HEK293 (cell line): ENCODE measurements around the gene RRBP1.

Experiments used
- BCL6B ChIP-seq: fragments of 450-650 bp; formaldehyde crosslinking; IDR thresholded peaks from 2 replicates; pipeline ENCODE4 v1.5.1; 2017; ENCODE audit warnings: missing biosample characterization, missing genetic modification characterization
- EGR2 ChIP-seq: fragments of 450-650 bp; formaldehyde crosslinking; IDR thresholded peaks from 2 replicates; pipeline ENCODE4 v1.5.1; 2016; ENCODE audit warnings: low read depth, missing biosample characterization, missing genetic modification characterization
- GLI4 ChIP-seq: fragments of 450-650 bp; formaldehyde crosslinking; IDR thresholded peaks from 2 replicates; pipeline ENCODE4 v1.5.1; 2016; ENCODE audit warnings: missing biosample characterization, missing genetic modification characterization
- KLF1 ChIP-seq: fragments of 450-650 bp; formaldehyde crosslinking; IDR thresholded peaks from 2 replicates; pipeline ENCODE4 v1.5.1; 2016; ENCODE audit warnings: missing biosample characterization, missing genetic modification characterization
- OVOL3 ChIP-seq: fragments of 450-650 bp; formaldehyde crosslinking; IDR thresholded peaks from 2 replicates; pipeline ENCODE4 v1.5.1; 2016; ENCODE audit warnings: missing biosample characterization, missing genetic modification characterization
- SCRT2 ChIP-seq: fragments of 450-650 bp; formaldehyde crosslinking; IDR thresholded peaks from 2 replicates; pipeline ENCODE4 v1.5.1; 2016; ENCODE audit warnings: missing biosample characterization, missing genetic modification characterization
- SP7 ChIP-seq: fragments of 450-650 bp; formaldehyde crosslinking; IDR thresholded peaks from 2 replicates; pipeline ENCODE4 v1.5.1; 2016; ENCODE audit warnings: missing biosample characterization, missing genetic modification characterization
- ZBTB20 ChIP-seq: fragments of 450-650 bp; formaldehyde crosslinking; IDR thresholded peaks from 2 replicates; pipeline ENCODE4 v1.5.1; 2016; ENCODE audit warnings: missing biosample characterization, missing genetic modification characterization
- ZBTB21 ChIP-seq: fragments of 450-650 bp; formaldehyde crosslinking; IDR thresholded peaks from 2 replicates; pipeline ENCODE4 v1.5.1; 2017; ENCODE audit warnings: missing biosample characterization, missing genetic modification characterization
- ZBTB8A ChIP-seq: fragments of 450-650 bp; formaldehyde crosslinking; IDR thresholded peaks from 2 replicates; pipeline ENCODE4 v1.5.1; 2016; ENCODE audit warnings: missing biosample characterization, missing genetic modification characterization
- ZNF133 ChIP-seq: fragments of 450-650 bp; formaldehyde crosslinking; IDR thresholded peaks from 2 replicates; pipeline ENCODE4 v1.5.1; 2016; ENCODE audit warnings: missing biosample characterization, missing genetic modification characterization
- ZNF155 ChIP-seq: fragments of 450-650 bp; formaldehyde crosslinking; IDR thresholded peaks from 2 replicates; pipeline ENCODE4 v1.5.1; 2016; ENCODE audit warnings: missing biosample characterization, missing genetic modification characterization
- ZNF184 ChIP-seq: fragments of 450-650 bp; IDR thresholded peaks from 2 replicates; pipeline ENCODE4 v1.5.1; 2018; ENCODE audit warnings: missing biosample characterization, mild to moderate bottlenecking, missing genetic modification characterization
- ZNF19 ChIP-seq: fragments of 450-650 bp; formaldehyde crosslinking; IDR thresholded peaks from 2 replicates; pipeline ENCODE4; 2016; ENCODE audit warnings: missing biosample characterization, missing genetic modification characterization, low read depth
- ZNF223 ChIP-seq: fragments of 450-650 bp; formaldehyde crosslinking; IDR thresholded peaks from 2 replicates; pipeline ENCODE4 v1.5.1; 2016; ENCODE audit warnings: missing biosample characterization, missing genetic modification characterization
- ZNF280D ChIP-seq: fragments of 450-650 bp; formaldehyde crosslinking; IDR thresholded peaks from 2 replicates; pipeline ENCODE4 v1.5.1; 2016; ENCODE audit warnings: missing biosample characterization, missing genetic modification characterization
- ZNF324 ChIP-seq: fragments of 450-650 bp; formaldehyde crosslinking; IDR thresholded peaks from 2 replicates; pipeline ENCODE4 v1.5.1; 2016; ENCODE audit warnings: missing biosample characterization, missing genetic modification characterization
- ZNF514 ChIP-seq: fragments of 450-650 bp; formaldehyde crosslinking; IDR thresholded peaks from 2 replicates; pipeline ENCODE4 v1.5.1; 2016; ENCODE audit warnings: missing biosample characterization, missing genetic modification characterization
- ZNF701 ChIP-seq: fragments of 450-650 bp; formaldehyde crosslinking; IDR thresholded peaks from 2 replicates; pipeline ENCODE4 v1.5.1; 2016; ENCODE audit warnings: missing biosample characterization, missing genetic modification characterization
- ZNF792 ChIP-seq: fragments of 450-650 bp; formaldehyde crosslinking; IDR thresholded peaks from 2 replicates; pipeline ENCODE4 v1.5.1; 2016; ENCODE audit warnings: missing biosample characterization, missing genetic modification characterization
- ZNF843 ChIP-seq: fragments of 450-650 bp; formaldehyde crosslinking; IDR thresholded peaks from 2 replicates; pipeline ENCODE4 v1.5.1; 2016; ENCODE audit warnings: missing biosample characterization, missing genetic modification characterization
- ZSCAN30 ChIP-seq: fragments of 450-650 bp; IDR thresholded peaks from 2 replicates; pipeline ENCODE4 v1.5.1; 2018; ENCODE audit warnings: missing biosample characterization, mild to moderate bottlenecking, missing genetic modification characterization, moderate library complexity
- TF ChIP-seq, protein P1 (sequence below): fragments of 450-650 bp; formaldehyde crosslinking; IDR thresholded peaks from 2 replicates; pipeline ENCODE4 v1.5.1; 2016; ENCODE audit warnings: missing biosample characterization, missing genetic modification characterization
- TF ChIP-seq, protein P2 (sequence below): fragments of 450-650 bp; formaldehyde crosslinking; IDR thresholded peaks from 2 replicates; pipeline ENCODE4 v1.5.1; 2016; ENCODE audit warnings: missing biosample characterization, missing genetic modification characterization
- TF ChIP-seq, protein P3 (sequence below): fragments of 450-650 bp; formaldehyde crosslinking; IDR thresholded peaks from 2 replicates; pipeline ENCODE4 v1.5.1; 2017; ENCODE audit warnings: missing biosample characterization, mild to moderate bottlenecking, missing genetic modification characterization, moderate library complexity
- TF ChIP-seq, protein P4 (sequence below): fragments of 450-650 bp; formaldehyde crosslinking; IDR thresholded peaks from 2 replicates; pipeline ENCODE4 v1.5.1; 2017; ENCODE audit warnings: missing biosample characterization, missing genetic modification characterization

The RRBP1 gene

DNA sequence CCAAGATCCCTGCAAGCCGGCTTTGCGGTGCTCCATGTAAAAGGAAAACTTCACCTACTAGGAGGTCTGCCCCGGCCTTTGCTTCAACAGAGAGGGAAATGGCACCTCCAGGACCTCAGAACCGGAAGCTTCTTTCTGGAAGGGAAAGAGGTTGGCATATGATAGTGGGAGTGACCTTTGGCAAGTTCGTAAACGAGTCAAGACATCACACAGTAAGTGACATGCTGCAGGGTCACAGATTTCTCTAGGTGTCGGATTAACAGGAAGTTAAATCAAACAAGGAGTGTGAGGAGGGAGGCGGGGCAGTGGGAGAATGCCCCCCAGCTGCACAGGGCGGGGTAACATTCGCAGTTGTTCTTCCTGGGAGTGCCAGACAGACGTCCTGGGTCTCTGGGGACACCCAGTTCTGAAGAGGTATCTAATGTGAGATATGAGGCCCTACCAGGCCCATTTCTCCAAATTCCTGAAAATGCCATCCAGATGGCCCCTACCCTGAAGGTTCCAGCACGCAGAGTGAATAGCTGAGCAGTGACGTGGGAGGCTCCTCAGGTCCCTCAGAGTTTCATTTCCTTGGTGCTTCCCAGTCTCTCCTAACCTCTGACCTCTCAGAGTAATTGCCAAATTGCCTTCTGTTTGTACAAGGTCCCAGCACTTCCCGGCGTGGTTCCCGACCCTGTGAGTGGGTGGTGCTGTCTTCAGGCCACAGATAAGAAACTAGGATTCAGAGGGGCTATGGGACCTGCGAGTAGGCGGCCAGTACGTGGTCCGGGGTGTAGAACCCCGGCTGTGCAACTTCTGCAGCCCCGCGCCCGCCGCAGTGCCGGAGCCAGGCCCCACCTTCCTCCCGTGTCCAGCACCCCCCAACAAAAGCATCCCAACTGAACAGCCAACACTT, 1.9 kb downstream of the RRBP1 start (continued):
- TF ChIP-seq, protein P1, sequence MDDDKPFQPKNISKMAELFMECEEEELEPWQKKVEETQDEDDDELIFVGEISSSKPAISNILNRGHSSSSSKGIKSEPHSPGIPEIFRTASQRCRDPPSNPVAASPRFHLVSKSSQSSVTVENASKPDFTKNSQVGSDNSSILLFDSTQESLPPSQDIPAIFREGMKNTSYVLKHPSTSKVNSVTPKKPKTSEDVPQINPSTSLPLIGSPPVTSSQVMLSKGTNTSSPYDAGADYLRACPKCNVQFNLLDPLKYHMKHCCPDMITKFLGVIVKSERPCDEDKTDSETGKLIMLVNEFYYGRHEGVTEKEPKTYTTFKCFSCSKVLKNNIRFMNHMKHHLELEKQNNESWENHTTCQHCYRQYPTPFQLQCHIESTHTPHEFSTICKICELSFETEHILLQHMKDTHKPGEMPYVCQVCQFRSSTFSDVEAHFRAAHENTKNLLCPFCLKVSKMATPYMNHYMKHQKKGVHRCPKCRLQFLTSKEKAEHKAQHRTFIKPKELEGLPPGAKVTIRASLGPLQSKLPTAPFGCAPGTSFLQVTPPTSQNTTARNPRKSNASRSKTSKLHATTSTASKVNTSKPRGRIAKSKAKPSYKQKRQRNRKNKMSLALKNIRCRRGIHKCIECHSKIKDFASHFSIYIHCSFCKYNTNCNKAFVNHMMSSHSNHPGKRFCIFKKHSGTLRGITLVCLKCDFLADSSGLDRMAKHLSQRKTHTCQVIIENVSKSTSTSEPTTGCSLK (tag by site-specific recombination) = no peak
- TF ChIP-seq ZSCAN30 (tag by site-specific recombination) (no peak), ZNF184 (tag by site-specific recombination) (no peak), ZNF843 (tag by site-specific recombination) (no peak), ZNF155 (no peak), ZNF280D (tag by site-specific recombination) (no peak), ZBTB20 (peak; percentile 45; the same call in 1 of the 2 replicates), OVOL3 (no peak), ZNF19 (tag by site-specific recombination) (no peak), ZNF701 (tag by site-specific recombination) (no peak), ZBTB21 (tag by site-specific recombination) (no peak), ZNF223 (tag by site-specific recombination) (no peak), SCRT2 (peak; percentile 88), ZNF133 (no peak), ZNF324 (tag by site-specific recombination) (no peak), EGR2 (peak; percentile 64), GLI4 (tag by site-specific recombination) (no peak), ZNF792 (tag by site-specific recombination) (no peak), ZNF514 (tag by site-specific recombination) (no peak), ZBTB8A (tag by site-specific recombination) (no peak), SP7 (tag by site-specific recombination) (0 out of 2 replicates have a peak, but pooled peaks have one; percentile 10), BCL6B (tag by site-specific recombination) (no peak), KLF1 (tag by site-specific recombination) (0 out of 2 replicates have a peak, but pooled peaks have one; percentile 26)
- TF ChIP-seq, protein P2, sequence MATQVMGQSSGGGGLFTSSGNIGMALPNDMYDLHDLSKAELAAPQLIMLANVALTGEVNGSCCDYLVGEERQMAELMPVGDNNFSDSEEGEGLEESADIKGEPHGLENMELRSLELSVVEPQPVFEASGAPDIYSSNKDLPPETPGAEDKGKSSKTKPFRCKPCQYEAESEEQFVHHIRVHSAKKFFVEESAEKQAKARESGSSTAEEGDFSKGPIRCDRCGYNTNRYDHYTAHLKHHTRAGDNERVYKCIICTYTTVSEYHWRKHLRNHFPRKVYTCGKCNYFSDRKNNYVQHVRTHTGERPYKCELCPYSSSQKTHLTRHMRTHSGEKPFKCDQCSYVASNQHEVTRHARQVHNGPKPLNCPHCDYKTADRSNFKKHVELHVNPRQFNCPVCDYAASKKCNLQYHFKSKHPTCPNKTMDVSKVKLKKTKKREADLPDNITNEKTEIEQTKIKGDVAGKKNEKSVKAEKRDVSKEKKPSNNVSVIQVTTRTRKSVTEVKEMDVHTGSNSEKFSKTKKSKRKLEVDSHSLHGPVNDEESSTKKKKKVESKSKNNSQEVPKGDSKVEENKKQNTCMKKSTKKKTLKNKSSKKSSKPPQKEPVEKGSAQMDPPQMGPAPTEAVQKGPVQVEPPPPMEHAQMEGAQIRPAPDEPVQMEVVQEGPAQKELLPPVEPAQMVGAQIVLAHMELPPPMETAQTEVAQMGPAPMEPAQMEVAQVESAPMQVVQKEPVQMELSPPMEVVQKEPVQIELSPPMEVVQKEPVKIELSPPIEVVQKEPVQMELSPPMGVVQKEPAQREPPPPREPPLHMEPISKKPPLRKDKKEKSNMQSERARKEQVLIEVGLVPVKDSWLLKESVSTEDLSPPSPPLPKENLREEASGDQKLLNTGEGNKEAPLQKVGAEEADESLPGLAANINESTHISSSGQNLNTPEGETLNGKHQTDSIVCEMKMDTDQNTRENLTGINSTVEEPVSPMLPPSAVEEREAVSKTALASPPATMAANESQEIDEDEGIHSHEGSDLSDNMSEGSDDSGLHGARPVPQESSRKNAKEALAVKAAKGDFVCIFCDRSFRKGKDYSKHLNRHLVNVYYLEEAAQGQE (tag by site-specific recombination) = no peak
- TF ChIP-seq, protein P3, sequence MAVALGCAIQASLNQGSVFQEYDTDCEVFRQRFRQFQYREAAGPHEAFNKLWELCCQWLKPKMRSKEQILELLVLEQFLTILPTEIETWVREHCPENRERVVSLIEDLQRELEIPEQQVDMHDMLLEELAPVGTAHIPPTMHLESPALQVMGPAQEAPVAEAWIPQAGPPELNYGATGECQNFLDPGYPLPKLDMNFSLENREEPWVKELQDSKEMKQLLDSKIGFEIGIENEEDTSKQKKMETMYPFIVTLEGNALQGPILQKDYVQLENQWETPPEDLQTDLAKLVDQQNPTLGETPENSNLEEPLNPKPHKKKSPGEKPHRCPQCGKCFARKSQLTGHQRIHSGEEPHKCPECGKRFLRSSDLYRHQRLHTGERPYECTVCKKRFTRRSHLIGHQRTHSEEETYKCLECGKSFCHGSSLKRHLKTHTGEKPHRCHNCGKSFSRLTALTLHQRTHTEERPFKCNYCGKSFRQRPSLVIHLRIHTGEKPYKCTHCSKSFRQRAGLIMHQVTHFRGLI = no peak
- TF ChIP-seq, protein P4, sequence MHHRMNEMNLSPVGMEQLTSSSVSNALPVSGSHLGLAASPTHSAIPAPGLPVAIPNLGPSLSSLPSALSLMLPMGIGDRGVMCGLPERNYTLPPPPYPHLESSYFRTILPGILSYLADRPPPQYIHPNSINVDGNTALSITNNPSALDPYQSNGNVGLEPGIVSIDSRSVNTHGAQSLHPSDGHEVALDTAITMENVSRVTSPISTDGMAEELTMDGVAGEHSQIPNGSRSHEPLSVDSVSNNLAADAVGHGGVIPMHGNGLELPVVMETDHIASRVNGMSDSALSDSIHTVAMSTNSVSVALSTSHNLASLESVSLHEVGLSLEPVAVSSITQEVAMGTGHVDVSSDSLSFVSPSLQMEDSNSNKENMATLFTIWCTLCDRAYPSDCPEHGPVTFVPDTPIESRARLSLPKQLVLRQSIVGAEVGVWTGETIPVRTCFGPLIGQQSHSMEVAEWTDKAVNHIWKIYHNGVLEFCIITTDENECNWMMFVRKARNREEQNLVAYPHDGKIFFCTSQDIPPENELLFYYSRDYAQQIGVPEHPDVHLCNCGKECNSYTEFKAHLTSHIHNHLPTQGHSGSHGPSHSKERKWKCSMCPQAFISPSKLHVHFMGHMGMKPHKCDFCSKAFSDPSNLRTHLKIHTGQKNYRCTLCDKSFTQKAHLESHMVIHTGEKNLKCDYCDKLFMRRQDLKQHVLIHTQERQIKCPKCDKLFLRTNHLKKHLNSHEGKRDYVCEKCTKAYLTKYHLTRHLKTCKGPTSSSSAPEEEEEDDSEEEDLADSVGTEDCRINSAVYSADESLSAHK (tag by site-specific recombination) = no peak
